ENCODE measurements around the gene TBX2. TPM values are rescaled to one million over a fixed set of nuclear protein-coding genes. Genes with fewer than 3 reads are reported as not detected.

The TBX2 gene
- total and polyA plus RNA-seq, 2 of the 13 experiments (the other 11 are each of a cell fraction or from before 2014, with no cell fraction given): 2.8 to 15.3 TPM

DNA sequence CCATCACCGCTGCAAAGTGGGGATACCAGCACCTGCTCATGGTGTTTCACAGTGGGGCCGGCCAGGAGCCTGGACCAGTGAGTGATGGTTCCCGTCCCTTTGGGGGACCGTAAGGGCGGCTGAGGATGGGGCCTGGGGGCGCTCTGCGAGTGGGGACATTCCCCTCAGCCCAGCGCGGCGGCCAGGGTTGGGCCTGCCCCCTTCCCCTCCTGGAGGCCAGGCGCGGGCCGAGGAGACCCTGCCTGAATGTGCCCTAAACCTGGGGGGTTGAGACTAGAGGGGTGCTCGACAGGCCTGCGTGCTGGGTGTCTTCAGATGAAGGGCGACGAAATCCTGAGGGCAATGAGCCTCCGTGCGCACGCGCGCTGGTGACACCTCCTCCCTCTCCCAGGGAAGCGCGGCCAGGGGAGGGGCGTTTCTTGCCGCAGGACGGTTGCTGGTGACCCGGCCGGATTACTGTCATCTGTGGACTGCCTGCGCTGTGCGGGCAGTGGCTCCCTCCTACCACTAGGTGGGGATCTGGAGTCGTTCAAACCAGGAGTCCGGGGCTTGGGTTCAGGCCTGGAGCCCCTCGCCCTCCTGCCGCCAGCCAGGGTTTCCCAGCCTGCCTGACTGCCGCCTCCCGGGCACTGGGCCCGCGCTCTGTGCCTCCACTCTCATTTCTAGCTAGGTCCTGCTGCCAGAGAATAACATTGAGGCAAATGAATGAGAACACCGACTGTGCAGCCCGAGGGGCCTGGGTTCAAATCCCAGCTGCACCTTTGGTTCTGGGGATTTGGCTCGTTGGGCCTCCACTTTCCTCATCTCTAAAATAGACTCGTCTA, 17.1 kb downstream of the TBX2 start (continued):
- 0 out of 2 replicates have a peak, but pooled peaks have one; percentile 19 for TF ChIP-seq ZFP41 (CRISPR knock-in tag; IDR thresholded peaks at IDR 0.05; ENCODE audit: borderline replicate concordance)
- peak; percentile 97 for TF ChIP-seq STAG1 (CRISPR knock-in tag; IDR thresholded peaks at IDR 0.05)
- no peak for TF ChIP-seq ZNF790 (CRISPR knock-in tag; IDR thresholded peaks at IDR 0.05; ENCODE audit: borderline replicate concordance)
- TF ChIP-seq SSRP1 (CRISPR knock-in tag; IDR thresholded peaks at IDR 0.05): no peak
- no peak for TF ChIP-seq ZFAT (CRISPR knock-in tag; conservative IDR thresholded peaks at IDR 0.05)
- TF ChIP-seq, protein P1, sequence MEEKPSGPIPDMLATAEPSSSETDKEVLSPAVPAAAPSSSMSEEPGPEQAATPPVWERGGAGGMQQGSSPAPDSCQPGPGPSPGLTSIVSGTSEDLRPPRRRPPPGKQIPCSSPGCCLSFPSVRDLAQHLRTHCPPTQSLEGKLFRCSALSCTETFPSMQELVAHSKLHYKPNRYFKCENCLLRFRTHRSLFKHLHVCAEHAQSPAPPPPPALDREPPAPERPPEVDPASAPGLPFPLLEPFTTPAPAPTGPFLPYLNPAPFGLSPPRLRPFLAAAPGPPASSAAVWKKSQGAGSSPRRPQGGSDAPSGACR (CRISPR knock-in tag; IDR thresholded peaks at IDR 0.05): no peak
- no peak for TF ChIP-seq NFYB (CRISPR knock-in tag; IDR thresholded peaks at IDR 0.05)
- no peak for TF ChIP-seq HNF4G (IDR thresholded peaks at IDR 0.05; ENCODE audit: borderline replicate concordance, low read depth, low read length)
- TF ChIP-seq HNF4G (CRISPR knock-in tag; IDR thresholded peaks at IDR 0.05; ENCODE audit: borderline replicate concordance, low read depth): peak; percentile 66; the same call in 1 of the 2 replicates
- TF ChIP-seq PCBP2 (optimal IDR thresholded peaks at IDR 0.05; ENCODE audit: low read depth, low read length, poor library complexity, severe bottlenecking): no peak
- TF ChIP-seq RXRA (CRISPR knock-in tag; IDR thresholded peaks at IDR 0.05): peak; percentile 54
- no peak for TF ChIP-seq ZNF557 (CRISPR knock-in tag; IDR thresholded peaks at IDR 0.05)
- no peak for TF ChIP-seq ATF3 (CRISPR knock-in tag; IDR thresholded peaks at IDR 0.05)
- no peak; the same call in 1 of the 2 replicates for TF ChIP-seq HMG20A (CRISPR knock-in tag; IDR thresholded peaks at IDR 0.05; ENCODE audit: borderline replicate concordance)
- TF ChIP-seq ARNTL (CRISPR knock-in tag; IDR thresholded peaks at IDR 0.05): no peak
- TF ChIP-seq FOSL2 (CRISPR knock-in tag; IDR thresholded peaks at IDR 0.05): peak; percentile 55; the same call in 1 of the 2 replicates
